H1 (cell line): ENCODE results near the gene NECTIN2. TPM values are rescaled to one million over a fixed set of nuclear protein-coding genes. Genes with fewer than 3 reads are reported as not detected.

ENCODE experiments used
- CTCF ChIA-PET: fragments of 300-600 bp; sonication (Branson Sonifier 250); formaldehyde crosslinking; loops from one replicate; lab custom pipeline; 2021; ENCODE audit not compliant: partially characterized antibody; lab: Charles Lee
- POLR2A ChIA-PET: fragments of 300-600 bp; sonication (Branson Sonifier 250); formaldehyde crosslinking; loops from one replicate; lab custom pipeline; 2021; ENCODE audit warnings: inconsistent platforms; ENCODE audit not compliant: partially characterized antibody; lab: Charles Lee
- DNase-seq, 2 experiments: peaks; one replicate each; pipeline versions ENCODE4 v3.0.0 to v3.0.0-alpha.2; 2010 to 2022; ENCODE audit warnings: low spot score in 2 of 2, low read depth in 1 of 2, mixed read lengths in 1 of 2
- FAIRE-seq: peaks from 2 replicates; lab custom pipeline; 2011; peaks lifted over from hg19 to GRCh38; lab: Jason Lieb, UNC
- H2AFZ ChIP-seq: 2 replicates; pipeline ENCODE4 v1.8.1; 2012; ENCODE audit warnings: low read length, inconsistent platforms
- H2AK5ac ChIP-seq: 2 replicates; pipeline ENCODE4 v1.6.1; 2013; ENCODE audit warnings: low read depth, low read length
- H2BK120ac ChIP-seq: replicated peaks from 2 replicates; pipeline ENCODE3; 2013; ENCODE audit warnings: low read depth, low read length, inconsistent platforms
- H2BK12ac ChIP-seq: 2 replicates; pipeline ENCODE4 v1.6.1; 2013; ENCODE audit warnings: low read depth, low read length
- H2BK15ac ChIP-seq: 2 replicates; pipeline ENCODE4 v1.6.1; 2013; ENCODE audit warnings: low read length
- H2BK20ac ChIP-seq: 2 replicates; pipeline ENCODE4 v1.6.1; 2013; ENCODE audit warnings: low read length
- H2BK5ac ChIP-seq: 2 replicates; pipeline ENCODE4 v1.6.1; 2013; ENCODE audit warnings: low read depth, low read length
- H3K14ac ChIP-seq: 2 replicates; pipeline ENCODE4 v1.6.1; 2013; ENCODE audit warnings: inconsistent platforms; ENCODE audit not compliant: insufficient read length
- H3K18ac ChIP-seq: 2 replicates; pipeline ENCODE4 v1.6.1; 2013; ENCODE audit warnings: low read length; ENCODE audit errors: extremely low read depth
- H3K23ac ChIP-seq: 2 replicates; pipeline ENCODE4 v1.6.1; 2013; ENCODE audit warnings: inconsistent platforms; ENCODE audit not compliant: insufficient read length
- H3K23me2 ChIP-seq: 2 replicates; pipeline ENCODE4 v1.6.1; 2013; ENCODE audit warnings: low read depth, low read length
- H3K27ac ChIP-seq: 2 replicates; pipeline ENCODE4 v1.6.1; 2011; ENCODE audit warnings: low read depth, low read length, inconsistent platforms
- H3K27me3 ChIP-seq, 4 experiments: replicated peaks in 1 of 4; 1 replicate in 1 of 4; 2 replicates in 3 of 4; pipeline versions ENCODE4 v1.6.1 to v1.8.1; 2011 to 2013; ENCODE audit warnings: low read length in 3 of 4, mild to moderate bottlenecking in 3 of 4, inconsistent platforms in 2 of 4, mixed read lengths in 2 of 4, moderate library complexity in 1 of 4; ENCODE audit not compliant: control insufficient read depth in 3 of 4, insufficient read depth in 3 of 4; ENCODE audit errors: extremely low read depth in 1 of 4
- H3K36me3 ChIP-seq, 4 experiments: 2 replicates each; pipeline versions ENCODE4 v1.6.1 to v1.8.1; 2011 to 2013; ENCODE audit warnings: mild to moderate bottlenecking in 4 of 4, low read length in 3 of 4, moderate library complexity in 2 of 4, control low read depth in 1 of 4, inconsistent platforms in 1 of 4; ENCODE audit not compliant: insufficient read depth in 4 of 4, control insufficient read depth in 2 of 4
- H3K4ac ChIP-seq: replicated peaks from 2 replicates; pipeline ENCODE3; 2013; ENCODE audit warnings: low read length, low read depth, mixed read lengths, inconsistent platforms; ENCODE audit not compliant: insufficient read length
- H3K4me1 ChIP-seq, 4 experiments: replicated peaks in 1 of 4; 1 replicate in 1 of 4; 2 replicates in 3 of 4; pipeline versions ENCODE4 v1.6.1 to v1.8.1; 2011 to 2013; ENCODE audit warnings: low read length in 3 of 4, inconsistent platforms in 2 of 4, mixed read lengths in 1 of 4; ENCODE audit not compliant: insufficient read depth in 4 of 4, control insufficient read depth in 3 of 4
- H3K4me2 ChIP-seq, 2 experiments: 2 replicates each; pipeline versions ENCODE4 v1.6.1 to v1.8.1; 2011 to 2013; ENCODE audit warnings: low read depth in 2 of 2, low read length in 2 of 2, control low read depth in 1 of 2, inconsistent platforms in 1 of 2, mild to moderate bottlenecking in 1 of 2; ENCODE audit not compliant: insufficient read depth in 1 of 2
- H3K4me3 ChIP-seq, 4 experiments: fragments of 200-600, 300-600 bp in 1 of 4; sonication (generic), shearing (Covaris generic), sonication (Bioruptor Twin) in 1 of 4; 2 replicates each; pipeline versions ENCODE4 v1.5.1 to v1.8.1; 2011 to 2016; ENCODE audit warnings: low read length in 4 of 4, low read depth in 3 of 4, control low read depth in 2 of 4, inconsistent platforms in 2 of 4, mild to moderate bottlenecking in 2 of 4, mixed read lengths in 1 of 4, moderate library complexity in 1 of 4; ENCODE audit not compliant: insufficient read depth in 2 of 4; ENCODE audit errors: extremely low read depth in 1 of 4
- H3K56ac ChIP-seq: replicated peaks from 2 replicates; pipeline ENCODE3; 2013; ENCODE audit warnings: low read depth, mild to moderate bottlenecking, mixed read lengths, low read length, inconsistent platforms; ENCODE audit not compliant: insufficient read length
- H3K79me1 ChIP-seq: 2 replicates; pipeline ENCODE4 v1.6.1; 2013; ENCODE audit warnings: low read depth, low read length, control low read depth
- H3K79me2 ChIP-seq, 2 experiments: 2 replicates each; pipeline versions ENCODE4 v1.6.1 to v1.8.1; 2012 to 2013; ENCODE audit warnings: low read length in 2 of 2, mild to moderate bottlenecking in 2 of 2, inconsistent platforms in 1 of 2; ENCODE audit not compliant: insufficient read depth in 2 of 2, control insufficient read depth in 1 of 2
- H3K9ac ChIP-seq, 4 experiments: replicated peaks in 1 of 4; 1 replicate in 1 of 4; 2 replicates in 3 of 4; pipeline versions ENCODE4 v1.6.1 to v1.8.1; 2011 to 2013; ENCODE audit warnings: low read depth in 3 of 4, low read length in 3 of 4, control low read depth in 2 of 4, mild to moderate bottlenecking in 2 of 4, moderate library complexity in 2 of 4, inconsistent platforms in 1 of 4; ENCODE audit errors: extremely low read depth in 1 of 4
- H3K9me3 ChIP-seq, 2 experiments: 2 replicates each; pipeline versions ENCODE4 v1.6.1 to v1.8.1; 2012 to 2013; ENCODE audit warnings: mild to moderate bottlenecking in 2 of 2, moderate library complexity in 2 of 2, control low read depth in 1 of 2, inconsistent platforms in 1 of 2, low read depth in 1 of 2, low read length in 1 of 2, mixed read lengths in 1 of 2; ENCODE audit not compliant: insufficient read depth in 2 of 2
- H4K20me1 ChIP-seq, 2 experiments: replicated peaks in 1 of 2; 2 replicates each; pipeline versions ENCODE3 to v1.8.1; 2011 to 2013; ENCODE audit warnings: inconsistent platforms in 2 of 2, low read length in 2 of 2, mild to moderate bottlenecking in 1 of 2; ENCODE audit not compliant: insufficient read depth in 2 of 2, control insufficient read depth in 1 of 2
- H4K5ac ChIP-seq: 2 replicates; pipeline ENCODE4 v1.6.1; 2013; ENCODE audit warnings: low read length, low read depth, mixed read lengths, inconsistent platforms; ENCODE audit not compliant: insufficient read length
- H4K8ac ChIP-seq: 2 replicates; pipeline ENCODE4 v1.8.0; 2013; ENCODE audit warnings: mild to moderate bottlenecking, moderate library complexity, low read length, inconsistent platforms; ENCODE audit not compliant: insufficient read depth; ENCODE audit errors: extremely low read depth
- H4K91ac ChIP-seq: replicated peaks from 2 replicates; pipeline ENCODE3; 2013; ENCODE audit warnings: low read length, mixed read lengths, inconsistent platforms; ENCODE audit not compliant: insufficient read length
- ATF3 ChIP-seq: IDR thresholded peaks from 2 replicates; pipeline ENCODE4 v1.6.1; 2011; ENCODE audit warnings: low read depth, mild to moderate bottlenecking, low read length; ENCODE audit not compliant: insufficient read depth
- JUND ChIP-seq: IDR thresholded peaks from 2 replicates; pipeline ENCODE4 v1.6.1; 2011; ENCODE audit warnings: mild to moderate bottlenecking, improper control_type of control experiment, low read length
- YY1 ChIP-seq: IDR thresholded peaks from 2 replicates; pipeline ENCODE4 v1.6.1; 2011; ENCODE audit warnings: low read depth, mild to moderate bottlenecking, low read length
- WGBS, 2 experiments: shearing (Covaris generic) in 1 of 2; methylation state at CpG; one replicate each; pipeline versions ENCODE4 v1.1.6 to v1.1.7; 2013 to 2015; ENCODE audit warnings: low lambda C conversion rate in 2 of 2, mixed read lengths in 2 of 2, inconsistent platforms in 1 of 2, low coverage in 1 of 2, missing lambda C conversion rate in 1 of 2; ENCODE audit not compliant: insufficient replicate concordance in 2 of 2, insufficient coverage in 1 of 2, insufficient read length in 1 of 2; ENCODE audit errors: extremely low coverage in 1 of 2, missing lambda C conversion rate in 1 of 2; 5-methylcytosine and 5-hydroxymethylcytosine counted together
- polyA plus RNA-seq, 7 experiments: library from polyadenylated mRNA; depleted of rRNA in 3 of 7; stranded (reverse) in 5 of 7; unstranded in 2 of 7; fragments of >200 nt in 5 of 7; fragments of 200-250 nt in 2 of 7; gene quantifications; 1 replicate in 5 of 7; 2 replicates in 1 of 7; 4 replicates in 1 of 7; pipeline versions ENCODE4 v1.2.1 to v1.2.3, GENCODE V29; 2011 to 2013; ENCODE audit warnings: missing spikeins in 2 of 7, mixed read lengths in 2 of 7
- total RNA-seq: library from RNA; stranded (reverse); fragmentation: NEBNext Ultra II Directional; extraction: Animal tissue kit (Norgen Biotek cat#: 25700); gene quantifications from 2 replicates; pipeline ENCODE4 v1.2.1, GENCODE V29; 2021

The NECTIN2 gene
- total and polyA plus RNA-seq, 2 of the 8 experiments (the other 6 are each of a cell fraction or from before 2014, with no cell fraction given) = 184 to 237 TPM

GRCh38 chr19:44872661-44873060 lies 26.6 kb downstream of the NECTIN2 start:
- no peak overlapping the region for H4K5ac ChIP-seq
- H3K4me1 ChIP-seq = peaks cover 0 to 4% (median under 1%) of the 10 kb centered on the region in 4 experiments; a peak in 4 of 7 replicates
- no peaks in the 10 kb centered on the region for H3K79me1 ChIP-seq
- H2BK12ac ChIP-seq = no peak overlapping the region
- ChIA-PET POLR2A (interaction anchor here (0.7 to 4.0 kb wide), 8 partner anchors 9 to 148 kb away, joined by 3 to 23 read pairs (median 3); no protein-coding TSS in a partner anchor), CTCF (interaction anchor here (0.9 to 1.8 kb wide), 3 partner anchors 11 to 31 kb away, joined by 3 to 6 read pairs (median 4); no protein-coding TSS in a partner anchor)
- no peak overlapping the region for H3K18ac ChIP-seq
- 95% methylated on average over 4 of the region's 4 CpGs; no CpG with 5 or more reads in 1 of the 2 experiments for WGBS, 2 experiments
- no peak overlapping the region for H2BK15ac ChIP-seq
- H3K79me2 ChIP-seq = no peaks in the 10 kb centered on the region; a peak in 1 of 4 replicates
- no peak overlapping the region for H3K4me3 ChIP-seq
- H2BK5ac ChIP-seq = no peak overlapping the region
- no peak overlapping the region for H2AFZ ChIP-seq
- H3K9me3 ChIP-seq = no peaks in the 10 kb centered on the region
- H3K23ac ChIP-seq = no peak overlapping the region
- H3K27me3 ChIP-seq = no peaks in the 10 kb centered on the region
- H3K36me3 ChIP-seq = peaks cover 40 to 73% (median 56%) of the 10 kb centered on the region in 4 experiments
- H4K91ac ChIP-seq = no peak overlapping the region
- H4K8ac ChIP-seq = no peak overlapping the region
- no peak overlapping the region for H3K56ac ChIP-seq
- peaks cover 6 to 19% of the 10 kb centered on the region in 2 experiments for H4K20me1 ChIP-seq
- no peak overlapping the region for H2BK120ac ChIP-seq
- no peak overlapping the region for H2BK20ac ChIP-seq
- H2AK5ac ChIP-seq = no peak overlapping the region
- FAIRE-seq = no peak
- no peak overlapping the region for H3K27ac ChIP-seq
- TF ChIP-seq ATF3 (no peak), YY1 (no peak), JUND (no peak)
- no peak for DNase-seq
- H3K14ac ChIP-seq = no peak overlapping the region
- no peaks in the 10 kb centered on the region; the same call in 1 of the 2 replicates for H3K23me2 ChIP-seq
- no peak overlapping the region for H3K4me2 ChIP-seq
- no peak overlapping the region for H3K4ac ChIP-seq
- H3K9ac ChIP-seq = no peak overlapping the region
